Skeletal muscle tissue (tissue), 4 donors: ENCODE results near the gene PRDX1. TPM values are rescaled to one million over a fixed set of nuclear protein-coding genes. Genes with fewer than 3 reads are reported as not detected.

Source experiments
- H3K27ac ChIP-seq: one replicate; pipeline ENCODE4 v1.7.0; 2013; ENCODE audit warnings: mild to moderate bottlenecking, low read depth, low read length, inconsistent platforms
- H3K27me3 ChIP-seq, 3 donors: one replicate each; pipeline ENCODE4 v1.7.0; 2013; ENCODE audit warnings: low read length in 3 of 3; ENCODE audit not compliant: control insufficient read depth in 3 of 3, insufficient read depth in 3 of 3
- H3K36me3 ChIP-seq, 3 donors: one replicate each; pipeline ENCODE4 v1.7.0; 2013; ENCODE audit warnings: low read length in 3 of 3; ENCODE audit not compliant: control insufficient read depth in 3 of 3, insufficient read depth in 3 of 3
- H3K4me1 ChIP-seq, 3 donors: one replicate each; pipeline ENCODE4 v1.7.0; 2013; ENCODE audit warnings: low read length in 3 of 3, mild to moderate bottlenecking in 3 of 3; ENCODE audit not compliant: control insufficient read depth in 3 of 3, insufficient read depth in 3 of 3
- H3K4me3 ChIP-seq, 3 donors: one replicate each; pipeline ENCODE4 v1.7.0; 2013; ENCODE audit warnings: low read length in 3 of 3
- H3K9ac ChIP-seq, 3 donors: one replicate each; pipeline ENCODE4 v1.7.0; 2013; ENCODE audit warnings: low read length in 3 of 3, mild to moderate bottlenecking in 3 of 3, moderate library complexity in 2 of 3, low read depth in 1 of 3
- H3K9me3 ChIP-seq, 3 donors: one replicate each; pipeline ENCODE4 v1.7.0; 2013; ENCODE audit warnings: low read length in 3 of 3; ENCODE audit not compliant: control insufficient read depth in 3 of 3
- total RNA-seq: library from RNA; depleted of rRNA; stranded (reverse); fragments of >200 nt; gene quantifications from one replicate; pipeline ENCODE4 v1.2.3, GENCODE V29; 2014
- donor health status: Osteomylitis.

Gene PRDX1
- 213 TPM for total RNA-seq

GRCh38 chr1:45521413-45522323, at the start of gene PRDX1:
Gene PRDX1 (minus strand): TSS chr1:45521884. CDS start chr1:45519043, 2,841 bp downstream.
- Histone ChIP-seq H3K9me3 (no peaks in the 10 kb centered on the region), H3K36me3 (peaks cover 8 to 10% (median 9%) of the 10 kb centered on the region in 3 donors), H3K27me3 (no peaks in the 10 kb centered on the region), H3K4me1 (peaks cover 10 to 25% (median 20%) of the 10 kb centered on the region in 3 donors), H3K27ac (peak within 1 kb of the TSS; percentile 91), H3K4me3 (peak within 1 kb of the TSS; percentile 86 to 95 (median 94)), H3K9ac (peak within 1 kb of the TSS; percentile 75 to 95 (median 95))

GRCh38 chr1:45570631-45571030, 48.9 kb upstream of the PRDX1 start:
- Histone ChIP-seq H3K27me3 (no peaks in the 10 kb centered on the region), H3K9ac (no peak overlapping the region), H3K9me3 (no peaks in the 10 kb centered on the region), H3K27ac (no peak overlapping the region), H3K4me3 (no peak overlapping the region), H3K36me3 (peaks cover 23 to 36% (median 34%) of the 10 kb centered on the region in 3 donors), H3K4me1 (peaks cover 4 to 9% (median 5%) of the 10 kb centered on the region in 3 donors)

GRCh38 chr1:45569962-45570581, 48.4 kb upstream of the PRDX1 start:
- Histone ChIP-seq H3K27ac (no peak overlapping the region), H3K27me3 (no peaks in the 10 kb centered on the region), H3K4me3 (no peak overlapping the region), H3K9me3 (no peaks in the 10 kb centered on the region), H3K9ac (no peak overlapping the region), H3K36me3 (peaks cover 23 to 36% (median 34%) of the 10 kb centered on the region in 3 donors), H3K4me1 (peaks cover 4 to 9% (median 5%) of the 10 kb centered on the region in 3 donors)

GRCh38 chr1:45569571-45569961, 47.9 kb upstream of the PRDX1 start:
- peaks cover 4 to 9% (median 5%) of the 10 kb centered on the region in 3 donors for H3K4me1 ChIP-seq
- H3K4me3 ChIP-seq, result no peak overlapping the region
- no peaks in the 10 kb centered on the region for H3K27me3 ChIP-seq
- H3K27ac ChIP-seq, result no peak overlapping the region
- H3K36me3 ChIP-seq, result peaks cover 23 to 36% (median 34%) of the 10 kb centered on the region in 3 donors
- H3K9ac ChIP-seq, result no peak overlapping the region
- H3K9me3 ChIP-seq, result no peaks in the 10 kb centered on the region

- H3K9ac ChIP-seq, result no peak overlapping the region
- peaks cover 4 to 9% (median 5%) of the 10 kb centered on the region in 3 donors for H3K4me1 ChIP-seq
- H3K9me3 ChIP-seq, result no peaks in the 10 kb centered on the region
- H3K36me3 ChIP-seq, result peaks cover 23 to 39% (median 36%) of the 10 kb centered on the region in 3 donors
- H3K4me3 ChIP-seq, result no peak overlapping the region
- no peak overlapping the region for H3K27ac ChIP-seq
- H3K27me3 ChIP-seq, result no peaks in the 10 kb centered on the region
Observed at GRCh38 chr1:45568421-45568820, 46.7 kb upstream of the PRDX1 start.

GRCh38 chr1:45567911-45568310, 46.2 kb upstream of the PRDX1 start:
- Histone ChIP-seq H3K27ac (no peak overlapping the region), H3K4me3 (no peak overlapping the region), H3K4me1 (peaks cover 4 to 9% (median 5%) of the 10 kb centered on the region in 3 donors), H3K36me3 (peaks cover 23 to 39% (median 36%) of the 10 kb centered on the region in 3 donors), H3K9ac (no peak overlapping the region), H3K9me3 (no peaks in the 10 kb centered on the region), H3K27me3 (no peaks in the 10 kb centered on the region)

GRCh38 chr1:45566722-45567121, 45.0 kb upstream of the PRDX1 start:
- Histone ChIP-seq H3K9ac (no peak overlapping the region), H3K4me3 (no peak overlapping the region), H3K4me1 (peaks cover 4 to 9% (median 5%) of the 10 kb centered on the region in 3 donors), H3K27me3 (no peaks in the 10 kb centered on the region), H3K9me3 (no peaks in the 10 kb centered on the region), H3K27ac (no peak overlapping the region), H3K36me3 (peaks cover 27 to 44% (median 39%) of the 10 kb centered on the region in 3 donors)

GRCh38 chr1:45563843-45564242, 42.2 kb upstream of the PRDX1 start:
- no peak overlapping the region for H3K4me3 ChIP-seq
- H3K4me1 ChIP-seq, result peaks cover 4 to 9% (median 5%) of the 10 kb centered on the region in 3 donors
- no peaks in the 10 kb centered on the region for H3K9me3 ChIP-seq
- no peak overlapping the region for H3K9ac ChIP-seq
- H3K27ac ChIP-seq, result no peak overlapping the region
- no peaks in the 10 kb centered on the region for H3K27me3 ChIP-seq
- peaks cover 22 to 37% (median 28%) of the 10 kb centered on the region in 3 donors for H3K36me3 ChIP-seq

GRCh38 chr1:45557422-45557944, 35.8 kb upstream of the PRDX1 start:
- Histone ChIP-seq H3K27me3 (no peaks in the 10 kb centered on the region), H3K4me1 (peaks cover under 1 to 6% (median 4%) of the 10 kb centered on the region in 3 donors), H3K4me3 (no peak overlapping the region), H3K36me3 (peaks cover 10 to 17% (median 11%) of the 10 kb centered on the region in 3 donors), H3K27ac (no peak overlapping the region), H3K9me3 (no peaks in the 10 kb centered on the region), H3K9ac (no peak overlapping the region)
